KG1 (cell line): Measurements from ENCODE around the gene TMIGD3.

Experiments
- DNase-seq: peaks from one replicate; lab custom pipeline; 2025; lab: John Stamatoyannopoulos, UW

Gene TMIGD3

GRCh38 chr1:111474521-111474920, 28.9 kb downstream of the TMIGD3 start:
- DNase-seq: no peak

- DNase-seq: no peak
Measured at GRCh38 chr1:111474106-111474505, 29.3 kb downstream of the TMIGD3 start.

GRCh38 chr1:111471538-111471937, 31.9 kb downstream of the TMIGD3 start:
- DNase-seq: no peak

- DNase-seq: peak; percentile 54
Measured at GRCh38 chr1:111471012-111471411, 32.4 kb downstream of the TMIGD3 start.

GRCh38 chr1:111470596-111470995, 32.8 kb downstream of the TMIGD3 start:
- no peak for DNase-seq

- DNase-seq: no peak
Measured at GRCh38 chr1:111469539-111469938, 33.9 kb downstream of the TMIGD3 start.

GRCh38 chr1:111468717-111469100, 34.7 kb downstream of the TMIGD3 start:
- no peak for DNase-seq

- no peak for DNase-seq
Measured at GRCh38 chr1:111467865-111468716, 35.3 kb downstream of the TMIGD3 start.

GRCh38 chr1:111466480-111466879, 37.0 kb downstream of the TMIGD3 start:
- no peak for DNase-seq

GRCh38 chr1:111465754-111466153, 37.7 kb downstream of the TMIGD3 start:
- no peak for DNase-seq

- no peak for DNase-seq
Measured at GRCh38 chr1:111463029-111463683, 40.3 kb downstream of the TMIGD3 start.

GRCh38 chr1:111462370-111463028, 40.9 kb downstream of the TMIGD3 start:
- DNase-seq: no peak

- no peak for DNase-seq
Measured at GRCh38 chr1:111461765-111462164, 41.7 kb downstream of the TMIGD3 start.

GRCh38 chr1:111455642-111456031, 47.8 kb downstream of the TMIGD3 start:
- no peak for DNase-seq

- no peak for DNase-seq
Measured at GRCh38 chr1:111454859-111455641, 48.4 kb downstream of the TMIGD3 start.

- no peak for DNase-seq
Measured at GRCh38 chr1:111453706-111454105, 49.7 kb downstream of the TMIGD3 start.

- DNase-seq: no peak
Measured at GRCh38 chr1:111452581-111452980, 50.9 kb downstream of the TMIGD3 start.

- no peak for DNase-seq
Measured at GRCh38 chr1:111450185-111450584, 53.2 kb downstream of the TMIGD3 start.

- no peak for DNase-seq
Measured at GRCh38 chr1:111449703-111450017, 53.8 kb downstream of the TMIGD3 start.

GRCh38 chr1:111448918-111449702, 54.3 kb downstream of the TMIGD3 start, which contains the start of the genes ATP5PB and WDR77:
Gene ATP5PB, plus strand, starts transcription at chr1:111449464. Its CDS starts 78 bp downstream, at chr1:111449542.
Gene WDR77, minus strand, starts transcription at chr1:111449256. Its CDS starts 87 bp downstream, at chr1:111449169.
- peak; percentile 96 for DNase-seq

GRCh38 chr1:111448482-111448917, 54.9 kb downstream of the TMIGD3 start:
- DNase-seq: no peak
